H1 (cell line): Measurements from ENCODE around the gene BZW2. TPM values are rescaled to one million over a fixed set of nuclear protein-coding genes. Genes with fewer than 3 reads are reported as not detected.

Experiments
- CTCF ChIA-PET: fragments of 300-600 bp; sonication (Branson Sonifier 250); formaldehyde crosslinking; loops from one replicate; lab custom pipeline; 2021; ENCODE audit not compliant: partially characterized antibody; lab: Charles Lee
- POLR2A ChIA-PET: fragments of 300-600 bp; sonication (Branson Sonifier 250); formaldehyde crosslinking; loops from one replicate; lab custom pipeline; 2021; ENCODE audit warnings: inconsistent platforms; ENCODE audit not compliant: partially characterized antibody; lab: Charles Lee
- DNase-seq, 2 experiments: peaks; one replicate each; pipeline versions ENCODE4 v3.0.0 to v3.0.0-alpha.2; 2010 to 2022; ENCODE audit warnings: low spot score in 2 of 2, low read depth in 1 of 2, mixed read lengths in 1 of 2
- FAIRE-seq: peaks from 2 replicates; lab custom pipeline; 2011; peaks lifted over from hg19 to GRCh38; lab: Jason Lieb, UNC
- H2AFZ ChIP-seq: 2 replicates; pipeline ENCODE4 v1.8.1; 2012; ENCODE audit warnings: low read length, inconsistent platforms
- H2AK5ac ChIP-seq: 2 replicates; pipeline ENCODE4 v1.6.1; 2013; ENCODE audit warnings: low read depth, low read length
- H2BK120ac ChIP-seq: replicated peaks from 2 replicates; pipeline ENCODE3; 2013; ENCODE audit warnings: low read depth, low read length, inconsistent platforms
- H2BK12ac ChIP-seq: 2 replicates; pipeline ENCODE4 v1.6.1; 2013; ENCODE audit warnings: low read depth, low read length
- H2BK15ac ChIP-seq: 2 replicates; pipeline ENCODE4 v1.6.1; 2013; ENCODE audit warnings: low read length
- H2BK20ac ChIP-seq: 2 replicates; pipeline ENCODE4 v1.6.1; 2013; ENCODE audit warnings: low read length
- H2BK5ac ChIP-seq: 2 replicates; pipeline ENCODE4 v1.6.1; 2013; ENCODE audit warnings: low read depth, low read length
- H3K14ac ChIP-seq: 2 replicates; pipeline ENCODE4 v1.6.1; 2013; ENCODE audit warnings: inconsistent platforms; ENCODE audit not compliant: insufficient read length
- H3K18ac ChIP-seq: 2 replicates; pipeline ENCODE4 v1.6.1; 2013; ENCODE audit warnings: low read length; ENCODE audit errors: extremely low read depth
- H3K23ac ChIP-seq: 2 replicates; pipeline ENCODE4 v1.6.1; 2013; ENCODE audit warnings: inconsistent platforms; ENCODE audit not compliant: insufficient read length
- H3K23me2 ChIP-seq: 2 replicates; pipeline ENCODE4 v1.6.1; 2013; ENCODE audit warnings: low read depth, low read length
- H3K27ac ChIP-seq: 2 replicates; pipeline ENCODE4 v1.6.1; 2011; ENCODE audit warnings: low read depth, low read length, inconsistent platforms
- H3K27me3 ChIP-seq, 4 experiments: replicated peaks in 1 of 4; 1 replicate in 1 of 4; 2 replicates in 3 of 4; pipeline versions ENCODE4 v1.6.1 to v1.8.1; 2011 to 2013; ENCODE audit warnings: low read length in 3 of 4, mild to moderate bottlenecking in 3 of 4, inconsistent platforms in 2 of 4, mixed read lengths in 2 of 4, moderate library complexity in 1 of 4; ENCODE audit not compliant: control insufficient read depth in 3 of 4, insufficient read depth in 3 of 4; ENCODE audit errors: extremely low read depth in 1 of 4
- H3K36me3 ChIP-seq, 4 experiments: 2 replicates each; pipeline versions ENCODE4 v1.6.1 to v1.8.1; 2011 to 2013; ENCODE audit warnings: mild to moderate bottlenecking in 4 of 4, low read length in 3 of 4, moderate library complexity in 2 of 4, control low read depth in 1 of 4, inconsistent platforms in 1 of 4; ENCODE audit not compliant: insufficient read depth in 4 of 4, control insufficient read depth in 2 of 4
- H3K4ac ChIP-seq: replicated peaks from 2 replicates; pipeline ENCODE3; 2013; ENCODE audit warnings: low read length, low read depth, mixed read lengths, inconsistent platforms; ENCODE audit not compliant: insufficient read length
- H3K4me1 ChIP-seq, 4 experiments: replicated peaks in 1 of 4; 1 replicate in 1 of 4; 2 replicates in 3 of 4; pipeline versions ENCODE4 v1.6.1 to v1.8.1; 2011 to 2013; ENCODE audit warnings: low read length in 3 of 4, inconsistent platforms in 2 of 4, mixed read lengths in 1 of 4; ENCODE audit not compliant: insufficient read depth in 4 of 4, control insufficient read depth in 3 of 4
- H3K4me2 ChIP-seq, 2 experiments: 2 replicates each; pipeline versions ENCODE4 v1.6.1 to v1.8.1; 2011 to 2013; ENCODE audit warnings: low read depth in 2 of 2, low read length in 2 of 2, control low read depth in 1 of 2, inconsistent platforms in 1 of 2, mild to moderate bottlenecking in 1 of 2; ENCODE audit not compliant: insufficient read depth in 1 of 2
- H3K4me3 ChIP-seq, 4 experiments: fragments of 200-600, 300-600 bp in 1 of 4; sonication (generic), shearing (Covaris generic), sonication (Bioruptor Twin) in 1 of 4; 2 replicates each; pipeline versions ENCODE4 v1.5.1 to v1.8.1; 2011 to 2016; ENCODE audit warnings: low read length in 4 of 4, low read depth in 3 of 4, control low read depth in 2 of 4, inconsistent platforms in 2 of 4, mild to moderate bottlenecking in 2 of 4, mixed read lengths in 1 of 4, moderate library complexity in 1 of 4; ENCODE audit not compliant: insufficient read depth in 2 of 4; ENCODE audit errors: extremely low read depth in 1 of 4
- H3K56ac ChIP-seq: replicated peaks from 2 replicates; pipeline ENCODE3; 2013; ENCODE audit warnings: low read depth, mild to moderate bottlenecking, mixed read lengths, low read length, inconsistent platforms; ENCODE audit not compliant: insufficient read length
- H3K79me1 ChIP-seq: 2 replicates; pipeline ENCODE4 v1.6.1; 2013; ENCODE audit warnings: low read depth, low read length, control low read depth
- H3K79me2 ChIP-seq, 2 experiments: 2 replicates each; pipeline versions ENCODE4 v1.6.1 to v1.8.1; 2012 to 2013; ENCODE audit warnings: low read length in 2 of 2, mild to moderate bottlenecking in 2 of 2, inconsistent platforms in 1 of 2; ENCODE audit not compliant: insufficient read depth in 2 of 2, control insufficient read depth in 1 of 2
- H3K9ac ChIP-seq, 4 experiments: replicated peaks in 1 of 4; 1 replicate in 1 of 4; 2 replicates in 3 of 4; pipeline versions ENCODE4 v1.6.1 to v1.8.1; 2011 to 2013; ENCODE audit warnings: low read depth in 3 of 4, low read length in 3 of 4, control low read depth in 2 of 4, mild to moderate bottlenecking in 2 of 4, moderate library complexity in 2 of 4, inconsistent platforms in 1 of 4; ENCODE audit errors: extremely low read depth in 1 of 4
- H3K9me3 ChIP-seq, 2 experiments: 2 replicates each; pipeline versions ENCODE4 v1.6.1 to v1.8.1; 2012 to 2013; ENCODE audit warnings: mild to moderate bottlenecking in 2 of 2, moderate library complexity in 2 of 2, control low read depth in 1 of 2, inconsistent platforms in 1 of 2, low read depth in 1 of 2, low read length in 1 of 2, mixed read lengths in 1 of 2; ENCODE audit not compliant: insufficient read depth in 2 of 2
- H4K20me1 ChIP-seq, 2 experiments: replicated peaks in 1 of 2; 2 replicates each; pipeline versions ENCODE3 to v1.8.1; 2011 to 2013; ENCODE audit warnings: inconsistent platforms in 2 of 2, low read length in 2 of 2, mild to moderate bottlenecking in 1 of 2; ENCODE audit not compliant: insufficient read depth in 2 of 2, control insufficient read depth in 1 of 2
- H4K5ac ChIP-seq: 2 replicates; pipeline ENCODE4 v1.6.1; 2013; ENCODE audit warnings: low read length, low read depth, mixed read lengths, inconsistent platforms; ENCODE audit not compliant: insufficient read length
- H4K8ac ChIP-seq: 2 replicates; pipeline ENCODE4 v1.8.0; 2013; ENCODE audit warnings: mild to moderate bottlenecking, moderate library complexity, low read length, inconsistent platforms; ENCODE audit not compliant: insufficient read depth; ENCODE audit errors: extremely low read depth
- H4K91ac ChIP-seq: replicated peaks from 2 replicates; pipeline ENCODE3; 2013; ENCODE audit warnings: low read length, mixed read lengths, inconsistent platforms; ENCODE audit not compliant: insufficient read length
- ATF2 ChIP-seq: IDR thresholded peaks from 2 replicates; pipeline ENCODE4 v1.6.1; 2012; ENCODE audit warnings: low read length, inconsistent platforms
- BCL11A ChIP-seq, 2 experiments: IDR thresholded peaks; one replicate each; pipeline ENCODE4 v1.6.1; 2011; ENCODE audit warnings: low read depth in 2 of 2, low read length in 2 of 2, mild to moderate bottlenecking in 2 of 2
- CBX8 ChIP-seq: fragments of 300-800, 300-1000 bp; sonication (generic); IDR thresholded peaks from 2 replicates; pipeline ENCODE4 v1.7.1; 2016; ENCODE audit warnings: low read depth, low read length, borderline replicate concordance
- CREB1 ChIP-seq: IDR thresholded peaks from 2 replicates; pipeline ENCODE4 v1.6.1; 2012; ENCODE audit warnings: inconsistent platforms
- CTBP2 ChIP-seq: IDR thresholded peaks from 2 replicates; pipeline ENCODE4 v1.7.0; 2011; ENCODE audit warnings: borderline replicate concordance, mild to moderate bottlenecking, moderate library complexity, mixed read lengths, low read length; ENCODE audit not compliant: insufficient read depth, insufficient read length
- JUN ChIP-seq: IDR thresholded peaks from 2 replicates; pipeline ENCODE4 v1.6.1; 2011; ENCODE audit warnings: low read depth, mild to moderate bottlenecking, improper control_type of control experiment, low read length
- RBBP5 ChIP-seq: IDR thresholded peaks from 2 replicates; pipeline ENCODE4 v1.7.1; 2012; ENCODE audit warnings: low read depth, mild to moderate bottlenecking, inconsistent platforms, low read length, moderate library complexity, borderline replicate concordance
- RXRA ChIP-seq: IDR thresholded peaks from 2 replicates; pipeline ENCODE4 v1.6.1; 2011; ENCODE audit warnings: low read depth, mild to moderate bottlenecking, low read length, moderate library complexity; ENCODE audit not compliant: insufficient read depth
- SP1 ChIP-seq: IDR thresholded peaks from 2 replicates; pipeline ENCODE4 v1.6.1; 2011; ENCODE audit warnings: low read depth, low read length
- TAF7 ChIP-seq: optimal IDR thresholded peaks from 2 replicates; pipeline ENCODE3; 2011; ENCODE audit warnings: low read depth, mild to moderate bottlenecking, inconsistent platforms, low read length, moderate library complexity, borderline replicate concordance
- WGBS, 2 experiments: shearing (Covaris generic) in 1 of 2; methylation state at CpG; one replicate each; pipeline versions ENCODE4 v1.1.6 to v1.1.7; 2013 to 2015; ENCODE audit warnings: low lambda C conversion rate in 2 of 2, mixed read lengths in 2 of 2, inconsistent platforms in 1 of 2, low coverage in 1 of 2, missing lambda C conversion rate in 1 of 2; ENCODE audit not compliant: insufficient replicate concordance in 2 of 2, insufficient coverage in 1 of 2, insufficient read length in 1 of 2; ENCODE audit errors: extremely low coverage in 1 of 2, missing lambda C conversion rate in 1 of 2; 5-methylcytosine and 5-hydroxymethylcytosine counted together
- polyA plus RNA-seq, 7 experiments: library from polyadenylated mRNA; depleted of rRNA in 3 of 7; stranded (reverse) in 5 of 7; unstranded in 2 of 7; fragments of >200 nt in 5 of 7; fragments of 200-250 nt in 2 of 7; gene quantifications; 1 replicate in 5 of 7; 2 replicates in 1 of 7; 4 replicates in 1 of 7; pipeline versions ENCODE4 v1.2.1 to v1.2.3, GENCODE V29; 2011 to 2013; ENCODE audit warnings: missing spikeins in 2 of 7, mixed read lengths in 2 of 7
- total RNA-seq: library from RNA; stranded (reverse); fragmentation: NEBNext Ultra II Directional; extraction: Animal tissue kit (Norgen Biotek cat#: 25700); gene quantifications from 2 replicates; pipeline ENCODE4 v1.2.1, GENCODE V29; 2021

The BZW2 gene
- total and polyA plus RNA-seq, 2 of the 8 experiments (the other 6 are each of a cell fraction or from before 2014, with no cell fraction given) = 32.3 to 103 TPM

- no peaks in the 10 kb centered on the region for H4K20me1 ChIP-seq
- H3K23me2 ChIP-seq = no peaks in the 10 kb centered on the region; the same call in 1 of the 2 replicates
- H2AFZ ChIP-seq = no peak overlapping the region
- no peak overlapping the region for H3K14ac ChIP-seq
- POLR2A ChIA-PET = interaction anchor here (0.7 kb wide), 1 partner anchor 203 kb away, joined by 3 read pairs; no protein-coding TSS in a partner anchor
- no peak overlapping the region for H2BK120ac ChIP-seq
- no peak overlapping the region for H2AK5ac ChIP-seq
- no peak overlapping the region; the same call in 1 of the 2 replicates for H2BK12ac ChIP-seq
- no peak overlapping the region for H4K5ac ChIP-seq
- H4K91ac ChIP-seq = no peak overlapping the region
- H3K4me1 ChIP-seq = peaks cover 0 to 2% (median 0%) of the 10 kb centered on the region in 4 experiments; a peak in 1 of 7 replicates
- H3K36me3 ChIP-seq = no peaks in the 10 kb centered on the region
- H3K79me1 ChIP-seq = no peaks in the 10 kb centered on the region
- no peak overlapping the region; the same call in 1 of the 2 replicates for H2BK5ac ChIP-seq
- no peak overlapping the region for H4K8ac ChIP-seq
- no peak overlapping the region for H3K4me3 ChIP-seq
- no peak overlapping the region for H3K4ac ChIP-seq
- no peak overlapping the region for H3K27ac ChIP-seq
- no peak overlapping the region for H3K18ac ChIP-seq
- no peak overlapping the region for H3K56ac ChIP-seq
- CTCF ChIA-PET = interaction anchor here (1.0 to 1.2 kb wide), 2 partner anchors 26 to 130 kb away, joined by 3 to 4 read pairs; no protein-coding TSS in a partner anchor
- H3K23ac ChIP-seq = no peak overlapping the region
- no peaks in the 10 kb centered on the region for H3K79me2 ChIP-seq
- H2BK20ac ChIP-seq = no peak overlapping the region
- no peak for FAIRE-seq
- 96% methylated on average over 4 of the region's 4 CpGs; no CpG with 5 or more reads in 1 of the 2 experiments for WGBS, 2 experiments
- H3K27me3 ChIP-seq = peaks cover 0 to 1% (median 0%) of the 10 kb centered on the region in 4 experiments; a peak in 1 of 7 replicates
- no peak for DNase-seq
- H3K9me3 ChIP-seq = no peaks in the 10 kb centered on the region
- TF ChIP-seq ATF2 (no peak), RXRA (no peak), RBBP5 (no peak), SP1 (no peak), CBX8 (no peak), TAF7 (no peak), JUN (no peak), CREB1 (no peak), CTBP2 (no peak), BCL11A (IDR thresholded peaks at IDR 0.05; ENCODE audit: low read depth in 2 of 2, low read length in 2 of 2) (no peak)
- H3K4me2 ChIP-seq = no peak overlapping the region
- H3K9ac ChIP-seq = no peak overlapping the region
- no peak overlapping the region for H2BK15ac ChIP-seq
Observed at GRCh38 chr7:16712916-16713315, 66.9 kb downstream of the BZW2 start.
